Peyer's patch (tissue), 4 donors: ENCODE measurements around the gene UBR2.

Source experiments
- POLR2A ChIP-seq, 2 donors: fragments of 450-650 bp; IDR thresholded peaks; one replicate each; pipeline ENCODE4 v1.5.1; 2017; ENCODE audit warnings: antibody characterized with exemption in 2 of 2, mild to moderate bottlenecking in 2 of 2, moderate library complexity in 2 of 2
- TF ChIP-seq, protein P1 (sequence below), 6 experiments: fragments of 450-650 bp in 4 of 6; fragments of 200-600 bp in 2 of 6; sonication (generic) in 1 of 6; IDR thresholded peaks; one replicate each; pipeline ENCODE4 v1.5.1; 2017 to 2019; ENCODE audit warnings: antibody characterized with exemption in 6 of 6, mild to moderate bottlenecking in 3 of 6, moderate library complexity in 1 of 6

DNA sequence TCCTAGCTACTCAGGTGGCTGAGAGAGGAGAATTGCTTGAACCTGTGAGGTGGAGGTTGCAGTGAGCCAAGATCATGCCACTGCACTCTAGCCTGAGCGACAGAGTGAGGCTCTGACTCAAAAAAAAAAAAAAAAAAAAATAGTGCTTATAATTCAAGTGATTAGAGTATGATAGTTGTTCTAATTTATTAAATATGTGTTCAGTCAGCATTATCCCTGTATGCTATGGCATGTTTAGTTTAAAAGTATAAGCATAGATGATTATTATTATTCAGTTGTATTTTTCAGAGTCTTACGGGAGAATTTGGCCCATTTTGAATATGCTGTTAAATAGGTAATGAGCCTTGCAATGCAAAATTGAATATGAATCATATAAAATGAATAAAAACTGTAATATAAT is 64.8 kb downstream of the UBR2 start:
- TF ChIP-seq, protein P1, sequence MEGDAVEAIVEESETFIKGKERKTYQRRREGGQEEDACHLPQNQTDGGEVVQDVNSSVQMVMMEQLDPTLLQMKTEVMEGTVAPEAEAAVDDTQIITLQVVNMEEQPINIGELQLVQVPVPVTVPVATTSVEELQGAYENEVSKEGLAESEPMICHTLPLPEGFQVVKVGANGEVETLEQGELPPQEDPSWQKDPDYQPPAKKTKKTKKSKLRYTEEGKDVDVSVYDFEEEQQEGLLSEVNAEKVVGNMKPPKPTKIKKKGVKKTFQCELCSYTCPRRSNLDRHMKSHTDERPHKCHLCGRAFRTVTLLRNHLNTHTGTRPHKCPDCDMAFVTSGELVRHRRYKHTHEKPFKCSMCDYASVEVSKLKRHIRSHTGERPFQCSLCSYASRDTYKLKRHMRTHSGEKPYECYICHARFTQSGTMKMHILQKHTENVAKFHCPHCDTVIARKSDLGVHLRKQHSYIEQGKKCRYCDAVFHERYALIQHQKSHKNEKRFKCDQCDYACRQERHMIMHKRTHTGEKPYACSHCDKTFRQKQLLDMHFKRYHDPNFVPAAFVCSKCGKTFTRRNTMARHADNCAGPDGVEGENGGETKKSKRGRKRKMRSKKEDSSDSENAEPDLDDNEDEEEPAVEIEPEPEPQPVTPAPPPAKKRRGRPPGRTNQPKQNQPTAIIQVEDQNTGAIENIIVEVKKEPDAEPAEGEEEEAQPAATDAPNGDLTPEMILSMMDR (IDR thresholded peaks at IDR 0.05), result no peak
- TF ChIP-seq POLR2A (IDR thresholded peaks at IDR 0.05), result no peak
